ENCODE measurements around the gene TMEM95. TPM values are rescaled to one million over a fixed set of nuclear protein-coding genes. Genes with fewer than 3 reads are reported as not detected.

Gene TMEM95
- total and polyA plus RNA-seq, 2 donors (not counting 1 experiment from before 2014, with no cell fraction given): not detected

- Histone ChIP-seq H3K36me3 (ENCODE audit: control insufficient read depth, insufficient read depth, low read length) (peaks cover 27% of the 10 kb centered on the region), H3K4me1 (ENCODE audit: control insufficient read depth, extremely low read depth, insufficient read depth, low read length) (no peaks in the 10 kb centered on the region), H4K20me1 (ENCODE audit: control insufficient read depth, extremely low read depth, insufficient read depth, low read length) (no peaks in the 10 kb centered on the region), H3K27ac (ENCODE audit: insufficient read depth, low read length) (no peak overlapping the region), H3K4me2 (ENCODE audit: extremely low read depth, insufficient read depth, low read length) (no peak overlapping the region), H3K27me3 (ENCODE audit: control insufficient read depth, insufficient read depth, low read length) (no peaks in the 10 kb centered on the region), H3K79me2 (ENCODE audit: control insufficient read depth, insufficient read depth, low read length) (peaks cover 6% of the 10 kb centered on the region), H3K9ac (ENCODE audit: insufficient read depth, low read length) (no peak overlapping the region), H3K4me3 (replicated peaks in 1 of 4; ENCODE audit: control extremely low read depth in 1 of 4, insufficient read depth in 1 of 4, low read depth in 3 of 4, low read length in 4 of 4) (no peak overlapping the region), H2AFZ (ENCODE audit: low read length) (no peak overlapping the region), H3K9me3 (ENCODE audit: control insufficient read depth, insufficient read depth, low read depth, low read length) (no peaks in the 10 kb centered on the region)
- TF ChIP-seq EZH2 (IDR thresholded peaks at IDR 0.05; ENCODE audit: low read length, missing control alignments) (no peak), CTCF (conservative IDR thresholded peaks at IDR 0.05 in 1 of 2, IDR thresholded peaks at IDR 0.05 in 1 of 2; ENCODE audit: low read depth in 1 of 2, low read length in 2 of 2) (no peak)
- DNase-seq (ENCODE audit: low read depth in 2 of 2): no peak
Observed at GRCh38 chr17:7324438-7324779, 30.5 kb upstream of the TMEM95 start.

- DNase-seq (ENCODE audit: low read depth in 2 of 2): no peak
- peaks cover 27% of the 10 kb centered on the region for H3K36me3 ChIP-seq (ENCODE audit: control insufficient read depth, insufficient read depth, low read length)
- no peak overlapping the region for H3K9ac ChIP-seq (ENCODE audit: insufficient read depth, low read length)
- H4K20me1 ChIP-seq (ENCODE audit: control insufficient read depth, extremely low read depth, insufficient read depth, low read length): no peaks in the 10 kb centered on the region
- H3K4me2 ChIP-seq (ENCODE audit: extremely low read depth, insufficient read depth, low read length): no peak overlapping the region
- H3K27ac ChIP-seq (ENCODE audit: insufficient read depth, low read length): no peak overlapping the region
- no peak overlapping the region for H2AFZ ChIP-seq (ENCODE audit: low read length)
- no peak for TF ChIP-seq EZH2 (IDR thresholded peaks at IDR 0.05; ENCODE audit: low read length, missing control alignments)
- TF ChIP-seq CTCF (conservative IDR thresholded peaks at IDR 0.05 in 1 of 2, IDR thresholded peaks at IDR 0.05 in 1 of 2; ENCODE audit: low read depth in 1 of 2, low read length in 2 of 2): no peak
- no peaks in the 10 kb centered on the region for H3K4me1 ChIP-seq (ENCODE audit: control insufficient read depth, extremely low read depth, insufficient read depth, low read length)
- H3K79me2 ChIP-seq (ENCODE audit: control insufficient read depth, insufficient read depth, low read length): peaks cover 6% of the 10 kb centered on the region
- no peak overlapping the region for H3K4me3 ChIP-seq (replicated peaks in 1 of 4; ENCODE audit: control extremely low read depth in 1 of 4, insufficient read depth in 1 of 4, low read depth in 3 of 4, low read length in 4 of 4)
- no peaks in the 10 kb centered on the region for H3K27me3 ChIP-seq (ENCODE audit: control insufficient read depth, insufficient read depth, low read length)
- no peaks in the 10 kb centered on the region for H3K9me3 ChIP-seq (ENCODE audit: control insufficient read depth, insufficient read depth, low read depth, low read length)
Observed at GRCh38 chr17:7325031-7325528, 29.9 kb upstream of the TMEM95 start.

- H3K4me2 ChIP-seq (ENCODE audit: extremely low read depth, insufficient read depth, low read length): no peak overlapping the region
- H3K4me3 ChIP-seq (replicated peaks in 1 of 4; ENCODE audit: control extremely low read depth in 1 of 4, insufficient read depth in 1 of 4, low read depth in 3 of 4, low read length in 4 of 4): no peak overlapping the region
- H3K27ac ChIP-seq (ENCODE audit: insufficient read depth, low read length): no peak overlapping the region
- no peaks in the 10 kb centered on the region for H3K27me3 ChIP-seq (ENCODE audit: control insufficient read depth, insufficient read depth, low read length)
- H4K20me1 ChIP-seq (ENCODE audit: control insufficient read depth, extremely low read depth, insufficient read depth, low read length): no peaks in the 10 kb centered on the region
- no peaks in the 10 kb centered on the region for H3K4me1 ChIP-seq (ENCODE audit: control insufficient read depth, extremely low read depth, insufficient read depth, low read length)
- TF ChIP-seq EZH2 (IDR thresholded peaks at IDR 0.05; ENCODE audit: low read length, missing control alignments): no peak
- TF ChIP-seq CTCF (conservative IDR thresholded peaks at IDR 0.05 in 1 of 2, IDR thresholded peaks at IDR 0.05 in 1 of 2; ENCODE audit: low read depth in 1 of 2, low read length in 2 of 2): no peak
- H3K9ac ChIP-seq (ENCODE audit: insufficient read depth, low read length): no peak overlapping the region
- H3K79me2 ChIP-seq (ENCODE audit: control insufficient read depth, insufficient read depth, low read length): peaks cover 6% of the 10 kb centered on the region
- no peak for DNase-seq (ENCODE audit: low read depth in 2 of 2)
- peaks cover 23% of the 10 kb centered on the region for H3K36me3 ChIP-seq (ENCODE audit: control insufficient read depth, insufficient read depth, low read length)
- H2AFZ ChIP-seq (ENCODE audit: low read length): no peak overlapping the region
- H3K9me3 ChIP-seq (ENCODE audit: control insufficient read depth, insufficient read depth, low read depth, low read length): no peaks in the 10 kb centered on the region
Observed at GRCh38 chr17:7326186-7326585, 28.8 kb upstream of the TMEM95 start.
